Non-pigmented ciliary epithelial cell (primary cell): Measurements from ENCODE around the gene CTNNA3.

Experiments used
- DNase-seq: peaks from one replicate; pipeline ENCODE4 v3.0.0-alpha.2; 2010; ENCODE audit warnings: low read depth

CTNNA3 gene

DNA sequence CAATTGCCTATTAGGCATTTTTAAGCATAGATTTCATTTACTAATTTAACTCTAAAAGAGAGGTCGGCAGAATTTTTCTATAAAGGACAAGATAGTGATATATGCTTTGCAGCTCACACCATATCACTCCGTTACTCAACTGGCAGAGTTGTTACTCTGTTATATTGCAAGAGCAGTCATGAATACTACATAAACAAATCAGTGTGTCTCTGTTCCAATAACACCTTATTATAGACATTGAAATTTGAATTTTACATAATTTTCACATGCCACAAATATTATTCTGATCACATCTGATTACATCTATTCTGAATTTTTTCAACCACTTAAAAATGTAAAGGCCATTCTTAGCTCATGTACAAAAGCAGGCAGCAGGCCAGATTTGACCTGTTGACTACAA lies 1624.1 kb downstream of the CTNNA3 start:
- no peak for DNase-seq

DNA sequence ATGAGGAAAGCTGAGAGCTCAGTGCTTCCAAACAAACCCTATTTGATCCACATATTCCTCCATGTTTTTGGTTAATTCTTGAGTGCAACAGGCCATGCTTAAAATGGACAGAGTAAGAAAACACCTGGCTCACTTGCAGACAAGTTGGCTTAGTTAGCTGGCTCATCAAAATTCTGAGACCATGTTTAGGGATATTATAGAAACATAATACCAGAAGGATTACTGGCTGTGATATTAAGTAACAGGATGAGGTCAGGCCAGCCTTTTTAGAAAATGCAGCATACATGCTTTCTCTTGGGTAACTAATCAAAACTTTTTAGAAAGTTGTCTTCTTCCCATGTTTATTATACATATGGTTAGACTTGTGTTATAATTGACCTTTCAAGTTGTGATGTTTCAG lies 1637.4 kb downstream of the CTNNA3 start:
- DNase-seq: no peak

DNA sequence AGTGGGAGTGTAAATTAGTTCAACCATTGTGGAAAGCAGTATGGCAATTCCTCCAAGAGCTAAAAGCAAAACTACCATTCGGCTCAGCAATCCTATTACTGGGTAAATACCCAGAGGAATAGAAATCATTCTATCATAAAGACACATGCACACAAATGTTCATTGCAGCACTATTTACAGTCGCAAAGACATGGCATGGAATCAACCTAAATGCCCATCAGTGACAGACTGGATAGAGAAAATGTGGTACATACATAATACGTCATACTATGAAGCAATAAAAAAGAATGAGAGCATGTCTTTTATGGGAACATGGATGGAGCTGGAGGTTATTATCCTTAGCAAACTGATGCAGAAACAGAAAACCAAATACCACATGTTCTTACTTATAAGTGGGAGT lies 1646.7 kb downstream of the CTNNA3 start:
- no peak for DNase-seq

DNA sequence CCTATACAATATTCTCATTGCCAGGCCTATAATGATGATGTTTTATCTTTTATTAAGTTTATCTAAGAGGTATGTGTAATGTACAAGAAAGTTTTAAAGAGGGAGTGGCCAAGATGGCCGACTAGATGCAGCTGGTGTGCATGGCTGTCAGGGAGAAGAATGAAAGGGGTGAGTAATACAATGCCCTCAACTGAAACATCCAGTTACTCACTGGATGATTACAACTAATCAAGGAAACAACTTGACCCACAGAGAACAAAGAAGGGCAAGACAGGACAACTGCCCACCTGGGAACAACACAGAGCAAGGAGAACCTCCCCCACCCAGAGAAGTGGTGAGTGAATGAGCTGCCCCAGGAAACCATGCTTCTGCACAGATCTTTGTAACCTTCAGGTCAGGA lies 1650.1 kb downstream of the CTNNA3 start:
- DNase-seq: no peak

- no peak for DNase-seq
Measured at GRCh38 chr10:66041771-66042170, 1654.2 kb downstream of the CTNNA3 start.

- DNase-seq: no peak
Measured at GRCh38 chr10:66038623-66039022, 1657.4 kb downstream of the CTNNA3 start.

GRCh38 chr10:66026321-66026720 lies 1669.7 kb downstream of the CTNNA3 start:
- DNase-seq: no peak

DNA sequence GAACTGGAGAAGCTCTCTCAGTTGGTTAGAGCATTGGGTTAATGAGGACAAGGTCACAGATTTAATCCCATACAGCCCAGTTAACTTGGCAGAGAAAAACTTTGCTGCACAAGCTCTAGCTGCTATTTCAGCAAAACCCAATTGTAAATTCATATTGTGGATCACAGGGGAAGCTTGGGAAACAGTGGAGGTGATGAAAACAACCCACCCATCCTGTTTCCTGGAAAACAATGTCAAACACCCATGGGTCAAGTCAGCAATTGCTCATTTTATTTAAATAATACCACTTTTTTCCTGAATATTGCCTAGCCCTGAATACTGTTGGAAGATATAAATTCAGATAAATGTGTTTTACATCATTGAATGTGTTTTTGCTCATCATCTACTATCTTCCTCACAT lies 1670.8 kb downstream of the CTNNA3 start:
- no peak for DNase-seq

- DNase-seq: no peak
Measured at GRCh38 chr10:66021423-66021822, 1674.6 kb downstream of the CTNNA3 start.

DNA sequence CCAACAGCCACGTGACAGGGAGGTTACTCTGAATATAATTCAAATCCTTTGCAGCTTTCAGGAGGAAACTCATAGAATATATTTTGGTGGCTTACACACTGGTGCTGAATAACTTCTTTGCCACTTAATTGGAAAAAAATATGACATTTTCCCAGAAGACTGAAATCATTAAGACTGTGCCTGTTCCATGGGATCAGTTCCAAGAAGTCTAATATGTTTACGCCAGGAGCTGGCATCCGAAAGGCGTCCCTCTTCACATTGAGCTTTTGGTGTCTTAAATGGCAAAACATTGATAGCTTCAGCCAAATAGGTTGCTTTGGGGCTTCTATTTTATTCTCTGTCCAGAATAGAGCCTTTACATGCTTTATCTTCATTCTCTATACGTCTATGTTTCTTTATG lies 1687.8 kb downstream of the CTNNA3 start:
- no peak for DNase-seq

DNA sequence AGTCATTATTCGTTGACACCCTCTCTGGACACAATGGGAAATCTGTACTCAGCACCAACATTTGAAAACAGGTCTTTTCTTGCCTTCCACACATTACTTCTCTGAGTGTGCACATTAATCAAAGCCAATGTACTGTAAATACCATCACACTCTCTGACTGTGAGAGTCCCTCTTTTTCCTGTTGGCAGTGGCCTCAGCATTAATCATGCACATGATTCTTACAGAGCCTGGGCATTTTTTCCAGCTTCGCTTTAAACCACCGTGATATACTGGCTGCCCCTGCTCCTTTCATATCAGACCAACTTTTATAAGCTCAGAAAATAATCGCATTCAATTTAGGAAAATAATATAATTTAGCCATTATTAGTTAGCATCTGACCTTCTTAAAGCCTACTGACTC lies 1689.6 kb downstream of the CTNNA3 start:
- no peak for DNase-seq

DNA sequence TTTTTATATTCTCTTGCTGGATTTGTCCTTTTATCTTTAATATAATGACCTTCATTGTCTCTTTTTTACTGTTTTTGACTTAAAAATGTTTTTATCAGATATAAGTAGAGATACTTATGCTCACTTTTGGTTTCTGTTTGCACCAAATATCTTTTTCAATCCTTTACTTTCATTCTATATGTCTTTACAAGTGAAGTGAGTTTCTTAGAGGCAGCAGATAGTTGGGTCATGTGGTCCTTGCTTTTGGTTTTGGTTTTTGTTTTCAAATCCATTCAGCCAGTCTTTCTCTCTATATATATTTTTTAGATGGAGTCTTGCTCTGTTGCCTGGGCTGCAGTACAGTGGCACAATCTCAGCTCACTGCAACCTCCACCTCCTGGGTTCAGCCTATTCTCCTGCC lies 1702.5 kb downstream of the CTNNA3 start:
- no peak for DNase-seq

GRCh38 chr10:65968871-65969270 lies 1727.1 kb downstream of the CTNNA3 start:
- no peak for DNase-seq

GRCh38 chr10:65968437-65968836 lies 1727.6 kb downstream of the CTNNA3 start:
- no peak for DNase-seq

DNA sequence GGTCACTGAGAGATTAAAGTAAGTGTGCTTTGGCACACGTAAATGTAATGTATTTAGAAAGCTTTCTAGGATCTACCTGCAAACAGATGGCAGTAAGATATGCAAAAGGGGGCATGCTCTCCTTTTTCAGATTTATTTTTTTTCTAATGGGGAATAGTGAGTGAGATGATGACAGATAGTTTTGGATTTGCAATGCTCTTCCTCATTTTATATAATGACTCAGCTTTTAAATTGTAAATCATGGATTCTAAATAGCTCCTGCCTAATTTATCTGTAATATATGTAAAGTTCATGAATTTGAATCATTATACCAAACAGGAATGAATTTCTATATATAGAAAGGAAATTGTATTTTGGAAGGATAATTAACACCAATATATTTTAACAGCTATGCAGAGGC lies 1731.8 kb downstream of the CTNNA3 start:
- no peak for DNase-seq

DNA sequence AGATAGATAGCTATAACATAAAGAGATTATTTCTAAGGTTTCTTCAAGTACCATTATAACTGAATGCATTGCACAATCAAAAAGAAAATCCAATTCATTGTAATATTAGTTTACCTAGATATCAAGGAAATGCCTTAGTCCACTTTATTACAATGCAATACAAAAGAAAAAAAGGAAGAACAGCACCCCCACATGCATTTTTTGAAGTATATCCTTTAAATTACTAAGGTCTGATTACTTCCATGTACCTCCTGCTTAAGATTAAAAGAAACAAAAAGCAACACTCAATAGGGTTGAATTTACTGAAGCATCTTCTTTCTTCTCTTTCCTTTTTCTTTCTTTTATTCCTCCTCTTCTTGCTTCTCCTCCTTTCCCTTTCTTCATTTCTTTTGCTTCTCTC lies 1743.9 kb downstream of the CTNNA3 start:
- DNase-seq: no peak

DNA sequence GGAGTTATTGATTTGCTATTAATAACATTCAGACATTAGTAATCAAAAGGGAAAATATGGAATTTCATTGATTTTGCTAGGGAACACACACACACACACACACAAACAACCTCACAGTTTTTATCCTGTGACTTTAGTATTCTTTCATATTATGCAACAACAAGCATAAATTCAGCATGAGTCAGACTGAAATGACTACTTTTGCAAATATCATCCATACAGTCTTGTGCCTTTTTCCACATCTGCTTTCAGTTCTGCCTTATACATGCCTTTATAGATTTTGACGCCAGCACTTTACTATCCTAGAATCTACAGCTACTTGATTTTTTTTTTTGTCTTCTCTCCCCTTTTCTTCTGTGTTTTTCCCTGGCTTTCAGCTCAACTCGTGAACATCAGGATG lies 1745.9 kb downstream of the CTNNA3 start:
- DNase-seq: no peak

GRCh38 chr10:65949526-65949925 lies 1746.5 kb downstream of the CTNNA3 start:
- DNase-seq: no peak

- no peak for DNase-seq
Measured at GRCh38 chr10:65945061-65945460, 1750.9 kb downstream of the CTNNA3 start.

DNA sequence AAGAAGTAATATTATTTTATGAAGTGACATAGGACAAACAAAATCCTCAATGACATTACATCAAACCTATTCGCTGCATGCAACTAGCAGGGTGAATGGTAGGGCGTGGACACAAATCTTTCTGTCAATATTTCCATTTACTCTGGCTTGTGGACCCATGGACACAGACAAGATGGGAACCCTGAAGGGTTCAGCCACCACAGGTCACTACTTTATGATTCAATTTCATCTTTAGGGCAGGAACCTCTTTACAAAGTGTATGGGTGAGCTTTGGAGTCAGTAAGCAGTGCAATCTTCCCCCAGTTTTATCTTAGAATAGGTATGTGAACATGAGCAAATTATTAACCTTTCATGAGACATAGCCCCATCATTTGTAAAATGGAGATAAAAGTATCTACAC lies 1752.5 kb downstream of the CTNNA3 start:
- DNase-seq: no peak

- DNase-seq: no peak
Measured at GRCh38 chr10:65940816-65941662, 1755.0 kb downstream of the CTNNA3 start.

DNA sequence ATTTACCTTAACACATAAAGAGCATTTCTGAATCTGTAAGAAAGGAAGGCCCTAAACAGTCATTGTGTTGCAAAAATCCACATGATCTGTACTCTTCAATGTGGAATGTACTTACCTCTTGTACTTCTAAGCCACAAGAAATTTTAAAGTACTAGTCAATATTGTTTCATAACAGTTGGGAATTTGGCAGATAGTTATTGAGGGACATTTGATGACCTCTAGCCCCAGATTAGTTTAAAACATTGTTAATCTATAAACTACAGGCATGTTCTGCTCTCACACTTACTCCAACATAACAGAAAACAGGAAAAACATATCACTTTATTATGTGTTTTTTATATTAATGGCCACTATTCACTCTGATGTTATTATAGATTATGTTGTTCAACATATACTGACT lies 1755.9 kb downstream of the CTNNA3 start:
- no peak for DNase-seq

DNA sequence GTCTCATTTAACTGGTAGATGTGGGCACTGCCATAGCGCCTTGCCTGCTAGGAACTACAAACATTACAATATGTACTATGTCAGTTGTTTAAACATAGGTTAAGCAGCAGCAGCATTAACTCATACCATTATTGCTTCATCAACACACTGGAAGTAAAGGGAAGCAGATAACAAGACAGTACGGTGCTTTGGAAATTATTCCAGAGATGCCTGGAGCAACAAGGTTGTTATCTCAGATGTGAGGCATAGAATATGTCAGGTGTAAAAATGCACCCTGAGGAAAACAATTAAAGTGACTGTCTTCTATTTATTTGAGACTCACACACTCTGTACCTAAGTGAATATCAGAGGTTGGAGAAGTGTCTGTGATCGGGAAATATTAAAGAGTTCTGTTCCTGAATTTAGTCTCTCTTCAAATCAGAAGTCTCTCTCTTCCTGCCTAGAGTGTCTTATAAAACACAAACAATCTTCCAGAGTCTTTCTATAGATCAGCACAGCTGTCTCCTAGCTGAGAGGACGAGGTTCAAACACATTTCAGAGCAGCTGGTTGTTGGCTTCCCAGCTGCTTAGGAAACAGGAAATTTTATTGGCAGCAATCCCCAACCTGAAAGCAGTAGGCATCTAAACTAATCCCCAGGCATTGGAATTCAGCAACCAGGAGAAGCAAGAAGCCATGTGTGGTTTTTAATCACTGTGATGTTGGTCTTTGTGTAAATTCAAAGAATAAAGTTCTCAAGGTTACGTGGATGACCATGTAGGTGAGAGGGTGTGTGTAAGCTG lies 1764.5 kb downstream of the CTNNA3 start:
- DNase-seq: no peak
